GM12878 (cell line): ENCODE results near the gene TPRN. TPM values are rescaled to one million over a fixed set of nuclear protein-coding genes. Genes with fewer than 3 reads are reported as not detected.

Experiments
- CBFB ChIP-seq: IDR thresholded peaks from 2 replicates; pipeline ENCODE4 v1.6.1; 2016; ENCODE audit warnings: antibody characterized with exemption, low read depth
- CBX3 ChIP-seq: fragments of 200-600 bp; sonication (generic); IDR thresholded peaks from 2 replicates; pipeline ENCODE4 v1.6.1; 2016; ENCODE audit warnings: low read depth, borderline replicate concordance
- CHD2 ChIP-seq: IDR thresholded peaks from 2 replicates; pipeline ENCODE4 v1.6.1; 2011; ENCODE audit warnings: low read depth, low read length, improper control_type of control experiment, borderline replicate concordance
- IRF3 ChIP-seq: fragments of 450-650 bp; IDR thresholded peaks from 2 replicates; pipeline ENCODE4 v1.6.1; 2014; ENCODE audit warnings: mild to moderate bottlenecking
- JUNB ChIP-seq: IDR thresholded peaks from 2 replicates; pipeline ENCODE4 v1.6.1; 2016; ENCODE audit warnings: antibody characterized with exemption, mild to moderate bottlenecking
- MAX ChIP-seq: IDR thresholded peaks from 2 replicates; pipeline ENCODE4 v1.6.1; 2012; ENCODE audit warnings: low read depth, low read length, improper control_type of control experiment
- NR2C2 ChIP-seq: IDR thresholded peaks from 2 replicates; pipeline ENCODE4 v1.6.1; 2011; ENCODE audit warnings: borderline replicate concordance, low read depth; ENCODE audit not compliant: control insufficient read depth, insufficient read length
- NR2F1 ChIP-seq: fragments of 450-650 bp; conservative IDR thresholded peaks from 2 replicates; pipeline ENCODE4 v1.6.1; 2017; ENCODE audit warnings: mild to moderate bottlenecking
- RAD21 ChIP-seq: IDR thresholded peaks from 2 replicates; pipeline ENCODE4 v1.6.1; 2011; ENCODE audit warnings: mild to moderate bottlenecking, low read depth, low read length, moderate library complexity; ENCODE audit not compliant: insufficient read depth
- RELA ChIP-seq: fragments of 450-650 bp; IDR thresholded peaks from 2 replicates; pipeline ENCODE4 v1.8.0; 2014; ENCODE audit warnings: borderline replicate concordance; ENCODE audit not compliant: partially characterized antibody
- SMAD5 ChIP-seq: IDR thresholded peaks from 2 replicates; pipeline ENCODE4 v1.6.1; 2016; ENCODE audit warnings: antibody characterized with exemption, low read depth
- SMARCA5 ChIP-seq: fragments of 450-650 bp; IDR thresholded peaks from 2 replicates; pipeline ENCODE4 v1.6.1; 2017; ENCODE audit warnings: mild to moderate bottlenecking
- SP1 ChIP-seq: IDR thresholded peaks from one replicate; pipeline ENCODE4 v1.6.1; 2011; ENCODE audit warnings: low read depth, low read length
- SREBF2 ChIP-seq: IDR thresholded peaks from 2 replicates; pipeline ENCODE4 v1.6.1; 2012; ENCODE audit warnings: mild to moderate bottlenecking, low read length
- STAT1 ChIP-seq: fragments of 450-650 bp; conservative IDR thresholded peaks from 2 replicates; pipeline ENCODE4 v1.6.1; 2014; ENCODE audit warnings: antibody characterized with exemption, mild to moderate bottlenecking
- TAF1 ChIP-seq: IDR thresholded peaks from 2 replicates; pipeline ENCODE4 v1.6.1; 2011; ENCODE audit warnings: mild to moderate bottlenecking, low read depth, low read length, borderline replicate concordance
- TBL1XR1 ChIP-seq: IDR thresholded peaks from 2 replicates; pipeline ENCODE4 v1.6.1; 2012; ENCODE audit warnings: low read depth, low read length, improper control_type of control experiment
- YY1 ChIP-seq: IDR thresholded peaks from 2 replicates; pipeline ENCODE4 v1.6.1; 2011; ENCODE audit warnings: low read depth, mild to moderate bottlenecking, low read length
- ZNF207 ChIP-seq: fragments of 450-650 bp; IDR thresholded peaks from 2 replicates; pipeline ENCODE4 v1.6.1; 2014; ENCODE audit warnings: antibody characterized with exemption, mild to moderate bottlenecking, borderline replicate concordance
- ZNF24 ChIP-seq: fragments of 450-650 bp; IDR thresholded peaks from 2 replicates; pipeline ENCODE4 v1.6.1; 2017; ENCODE audit warnings: antibody characterized with exemption, mild to moderate bottlenecking
- ZNF274 ChIP-seq: IDR thresholded peaks from one replicate; pipeline ENCODE4 v1.8.0; 2011; ENCODE audit not compliant: insufficient read length, insufficient read depth
- polyA plus RNA-seq, 11 experiments: library from polyadenylated mRNA; depleted of rRNA in 4 of 11; unstranded in 6 of 11; stranded (reverse) in 5 of 11; fragments of >200 nt; fragmentation: Nextera tagmentation in 4 of 11; fragmentation: Illumina TruSeq in 1 of 11; extraction: Ambion mirVana in 4 of 11; extraction: Trizol in 1 of 11; gene quantifications; 1 replicate in 1 of 11; 2 replicates in 10 of 11; pipeline versions ENCODE4 v1.2.1 to v1.2.3, GENCODE V29; 2011 to 2016; ENCODE audit warnings: inconsistent platforms in 2 of 11, missing spikeins in 2 of 11, low read depth in 1 of 11
- total RNA-seq, 4 experiments: library from RNA; depleted of rRNA in 3 of 4; stranded (reverse); fragments of >200 nt in 3 of 4; fragmentation: Illumina TruSeq in 1 of 4; extraction: Trizol in 1 of 4; gene quantifications; 2 replicates each; pipeline versions ENCODE4 v1.2.1 to v1.2.3, GENCODE V29; 2013 to 2021
- TF ChIP-seq, protein P1 (sequence below): fragments of 150-350 bp; IDR thresholded peaks from 2 replicates; pipeline ENCODE4 v1.6.1; 2014; ENCODE audit warnings: mild to moderate bottlenecking, low read depth, low read length
- TF ChIP-seq, protein P2 (sequence below): fragments of 450-650 bp; conservative IDR thresholded peaks from 2 replicates; pipeline ENCODE4 v1.6.1; 2017; ENCODE audit warnings: mild to moderate bottlenecking, moderate library complexity
- TF ChIP-seq, protein P3 (sequence below): fragments of 450-650 bp; formaldehyde crosslinking; IDR thresholded peaks from 2 replicates; pipeline ENCODE4 v1.4.0; 2022; ENCODE audit warnings: mild to moderate bottlenecking, moderate library complexity

The TPRN gene
- total and polyA plus RNA-seq, 10 of the 15 experiments (the other 5 are each of a cell fraction or from before 2014, with no cell fraction given) = 0.18 to 19.5 (median 3.1) TPM

DNA sequence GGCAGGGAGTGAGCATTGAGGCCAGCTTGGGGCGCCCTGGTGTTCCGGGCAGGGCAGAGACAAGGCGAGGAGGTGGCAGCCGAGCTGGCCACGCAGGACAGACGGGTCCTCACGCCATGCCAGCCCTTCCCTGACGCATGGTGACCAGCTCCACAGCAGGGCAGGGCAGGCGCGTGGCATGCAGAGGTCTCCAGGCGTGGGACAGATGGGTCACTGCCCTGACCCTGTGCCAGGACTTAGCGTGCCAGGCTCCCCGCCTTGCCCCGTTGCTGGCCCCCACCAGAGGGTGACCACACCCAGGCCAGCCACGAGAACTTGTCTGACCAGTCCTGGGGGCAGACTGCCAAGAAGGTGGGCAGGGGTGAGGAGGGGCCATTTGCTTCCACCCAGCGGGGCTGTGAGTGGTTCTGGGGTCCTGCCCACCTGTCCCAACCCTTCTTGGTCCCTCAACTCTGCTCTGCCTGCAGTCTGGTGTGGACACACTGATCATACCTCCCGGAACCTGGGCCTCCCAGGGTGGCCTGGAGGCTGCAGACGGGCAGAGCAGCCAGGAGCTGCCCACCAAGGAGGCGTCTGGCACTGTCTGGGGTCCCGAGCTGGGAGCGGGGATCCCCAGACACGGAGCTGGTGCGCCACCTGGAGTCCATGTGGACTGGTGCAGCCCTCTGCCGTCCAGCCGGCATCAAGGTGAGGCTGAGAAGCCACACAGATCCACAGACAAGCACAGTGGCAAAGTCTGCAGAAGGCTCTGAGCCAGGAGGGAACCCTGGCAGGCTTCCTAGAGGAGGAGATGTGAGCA, 26.7 kb upstream of the TPRN start, which contains the start of gene RNF224 (continued):
- TF ChIP-seq IRF3 (no peak), SREBF2 (no peak), TBL1XR1 (no peak), TAF1 (no peak), ZNF24 (no peak), STAT1 (0 out of 2 replicates have a peak, but pooled peaks have one; percentile 37), YY1 (peak; percentile 68; the same call in 1 of the 2 replicates), CBX3 (no peak), SP1 (no peak), CHD2 (peak; percentile 51; the same call in 1 of the 2 replicates), SMARCA5 (peak; percentile 89; the same call in 1 of the 2 replicates), ZNF207 (0 out of 2 replicates have a peak, but pooled peaks have one; percentile 30), JUNB (no peak), NR2F1 (0 out of 2 replicates have a peak, but pooled peaks have one; percentile 28), ZNF274 (no peak), SMAD5 (no peak), MAX (peak; percentile 53; the same call in 1 of the 2 replicates), RELA (peak; percentile 72), NR2C2 (no peak), CBFB (no peak), RAD21 (peak; percentile 86)
- TF ChIP-seq, protein P1, sequence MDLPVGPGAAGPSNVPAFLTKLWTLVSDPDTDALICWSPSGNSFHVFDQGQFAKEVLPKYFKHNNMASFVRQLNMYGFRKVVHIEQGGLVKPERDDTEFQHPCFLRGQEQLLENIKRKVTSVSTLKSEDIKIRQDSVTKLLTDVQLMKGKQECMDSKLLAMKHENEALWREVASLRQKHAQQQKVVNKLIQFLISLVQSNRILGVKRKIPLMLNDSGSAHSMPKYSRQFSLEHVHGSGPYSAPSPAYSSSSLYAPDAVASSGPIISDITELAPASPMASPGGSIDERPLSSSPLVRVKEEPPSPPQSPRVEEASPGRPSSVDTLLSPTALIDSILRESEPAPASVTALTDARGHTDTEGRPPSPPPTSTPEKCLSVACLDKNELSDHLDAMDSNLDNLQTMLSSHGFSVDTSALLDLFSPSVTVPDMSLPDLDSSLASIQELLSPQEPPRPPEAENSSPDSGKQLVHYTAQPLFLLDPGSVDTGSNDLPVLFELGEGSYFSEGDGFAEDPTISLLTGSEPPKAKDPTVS = no peak
- TF ChIP-seq, protein P2, sequence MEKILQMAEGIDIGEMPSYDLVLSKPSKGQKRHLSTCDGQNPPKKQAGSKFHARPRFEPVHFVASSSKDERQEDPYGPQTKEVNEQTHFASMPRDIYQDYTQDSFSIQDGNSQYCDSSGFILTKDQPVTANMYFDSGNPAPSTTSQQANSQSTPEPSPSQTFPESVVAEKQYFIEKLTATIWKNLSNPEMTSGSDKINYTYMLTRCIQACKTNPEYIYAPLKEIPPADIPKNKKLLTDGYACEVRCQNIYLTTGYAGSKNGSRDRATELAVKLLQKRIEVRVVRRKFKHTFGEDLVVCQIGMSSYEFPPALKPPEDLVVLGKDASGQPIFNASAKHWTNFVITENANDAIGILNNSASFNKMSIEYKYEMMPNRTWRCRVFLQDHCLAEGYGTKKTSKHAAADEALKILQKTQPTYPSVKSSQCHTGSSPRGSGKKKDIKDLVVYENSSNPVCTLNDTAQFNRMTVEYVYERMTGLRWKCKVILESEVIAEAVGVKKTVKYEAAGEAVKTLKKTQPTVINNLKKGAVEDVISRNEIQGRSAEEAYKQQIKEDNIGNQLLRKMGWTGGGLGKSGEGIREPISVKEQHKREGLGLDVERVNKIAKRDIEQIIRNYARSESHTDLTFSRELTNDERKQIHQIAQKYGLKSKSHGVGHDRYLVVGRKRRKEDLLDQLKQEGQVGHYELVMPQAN = no peak
- TF ChIP-seq, protein P3, sequence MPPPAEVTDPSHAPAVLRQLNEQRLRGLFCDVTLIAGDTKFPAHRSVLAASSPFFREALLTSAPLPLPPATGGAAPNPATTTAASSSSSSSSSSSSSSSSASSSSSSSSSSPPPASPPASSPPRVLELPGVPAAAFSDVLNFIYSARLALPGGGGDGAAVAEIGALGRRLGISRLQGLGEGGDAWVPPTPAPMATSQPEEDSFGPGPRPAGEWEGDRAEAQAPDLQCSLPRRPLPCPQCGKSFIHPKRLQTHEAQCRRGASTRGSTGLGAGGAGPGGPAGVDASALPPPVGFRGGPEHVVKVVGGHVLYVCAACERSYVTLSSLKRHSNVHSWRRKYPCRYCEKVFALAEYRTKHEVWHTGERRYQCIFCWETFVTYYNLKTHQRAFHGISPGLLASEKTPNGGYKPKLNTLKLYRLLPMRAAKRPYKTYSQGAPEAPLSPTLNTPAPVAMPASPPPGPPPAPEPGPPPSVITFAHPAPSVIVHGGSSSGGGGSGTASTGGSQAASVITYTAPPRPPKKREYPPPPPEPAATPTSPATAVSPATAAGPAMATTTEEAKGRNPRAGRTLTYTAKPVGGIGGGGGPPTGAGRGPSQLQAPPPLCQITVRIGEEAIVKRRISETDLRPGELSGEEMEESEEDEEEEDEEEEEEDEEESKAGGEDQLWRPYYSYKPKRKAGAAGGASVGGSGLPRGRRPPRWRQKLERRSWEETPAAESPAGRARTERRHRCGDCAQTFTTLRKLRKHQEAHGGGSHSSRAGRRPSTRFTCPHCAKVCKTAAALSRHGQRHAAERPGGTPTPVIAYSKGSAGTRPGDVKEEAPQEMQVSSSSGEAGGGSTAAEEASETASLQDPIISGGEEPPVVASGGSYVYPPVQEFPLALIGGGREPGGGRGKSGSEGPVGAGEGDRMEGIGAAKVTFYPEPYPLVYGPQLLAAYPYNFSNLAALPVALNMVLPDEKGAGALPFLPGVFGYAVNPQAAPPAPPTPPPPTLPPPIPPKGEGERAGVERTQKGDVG (CRISPR knock-in tag) = no peak
